Upper lobe of left lung (tissue), 6 donors: ENCODE results near the gene CD58. TPM values are rescaled to one million over a fixed set of nuclear protein-coding genes. Genes with fewer than 3 reads are reported as not detected.

Experiments
- ATAC-seq, 2 donors: fragments of 200-7000 bp; cut with Tn5 transposase; one replicate each; pipeline ENCODE4 v1.9.1; 2022; ENCODE audit warnings: mild to moderate bottlenecking in 2 of 2, moderate library complexity in 2 of 2; ENCODE audit not compliant: low FRiP score in 2 of 2
- DNase-seq, 2 donors: peaks; one replicate each; pipeline ENCODE4 v3.0.0-alpha.2; 2019 to 2020
- H3K27ac ChIP-seq, 4 donors: fragments of 200-600 bp; sonication (generic); one replicate each; pipeline ENCODE4 v1.5.1; 2016 to 2019
- H3K27me3 ChIP-seq, 4 donors: fragments of 200-600 bp; sonication (generic); one replicate each; pipeline ENCODE4 v1.5.1; 2017 to 2019
- H3K36me3 ChIP-seq, 4 donors: fragments of 200-600 bp; sonication (generic); one replicate each; pipeline ENCODE4 v1.5.1; 2016 to 2019
- H3K4me1 ChIP-seq, 4 donors: fragments of 200-600 bp; sonication (generic); one replicate each; pipeline ENCODE4 v1.5.1; 2018 to 2019
- H3K4me3 ChIP-seq, 4 donors: fragments of 200-600 bp; sonication (generic); one replicate each; pipeline ENCODE4 v1.5.1; 2017 to 2019; ENCODE audit warnings: mild to moderate bottlenecking in 2 of 4, moderate library complexity in 1 of 4
- H3K9me3 ChIP-seq, 4 donors: fragments of 200-600 bp; sonication (generic); one replicate each; pipeline ENCODE4 v1.5.1; 2018 to 2019
- CTCF ChIP-seq, 6 experiments: fragments of 450-650 bp in 4 of 6; fragments of 200-600 bp in 2 of 6; sonication (generic) in 2 of 6; IDR thresholded peaks; one replicate each; pipeline ENCODE4 v1.5.1; 2016 to 2019; ENCODE audit warnings: antibody characterized with exemption in 6 of 6
- EP300 ChIP-seq, 4 donors: sonication (generic); formaldehyde crosslinking; IDR thresholded peaks; one replicate each; pipeline ENCODE4 v1.5.1; 2017; ENCODE audit warnings: antibody characterized with exemption in 4 of 4, control low read depth in 2 of 4
- POLR2A ChIP-seq, 4 donors: fragments of 450-650 bp; IDR thresholded peaks; one replicate each; pipeline ENCODE4 v1.5.1; 2016 to 2017; ENCODE audit warnings: antibody characterized with exemption in 4 of 4, mild to moderate bottlenecking in 2 of 4
- POLR2AphosphoS5 ChIP-seq, 2 donors: sonication (generic); formaldehyde crosslinking; IDR thresholded peaks; one replicate each; pipeline ENCODE4 v1.5.1; 2017; ENCODE audit warnings: antibody characterized with exemption in 2 of 2
- whole genome bisulfite sequencing, 2 donors: methylation state at CpG; one replicate each; pipeline ENCODE4 v1.1.5; 2017 to 2018; 5-methylcytosine and 5-hydroxymethylcytosine counted together
- total RNA-seq, 6 donors: library from RNA; depleted of rRNA in 4 of 6; stranded (reverse); fragments of >200 nt in 4 of 6; gene quantifications; one replicate each; pipeline versions ENCODE4 v1.1.0 to v1.2.1, GENCODE V29; 2016 to 2021
- donor health status: DM: no; HTN: no; CAD: no; lungs with moderate emphysema.
- donor health status: DM: no; HTN: yes; CAD: no; lungs with severe emphysema.

CD58 gene
- total RNA-seq, 6 donors from 2014 or later: 17.8 to 52.0 (median 32.4) TPM

GRCh38 chr1:116497656-116498055 lies 73.2 kb downstream of the CD58 start:
- no peaks in the 10 kb centered on the region for H3K27me3 ChIP-seq
- peak overlapping the region; percentile 6 to 75 (median 48) for H3K27ac ChIP-seq
- no peaks in the 10 kb centered on the region for H3K36me3 ChIP-seq
- ATAC-seq: peak in 1 of 2 donors; percentile 56
- H3K4me1 ChIP-seq: peaks cover 19 to 43% (median 32%) of the 10 kb centered on the region in 4 donors
- no peaks in the 10 kb centered on the region for H3K9me3 ChIP-seq
- 71 to 92% methylated on average over 4 of the region's 4 CpGs for WGBS, 2 donors
- no peak for TF ChIP-seq POLR2AphosphoS5 (IDR thresholded peaks at IDR 0.05)
- DNase-seq: peak in 1 of 2 donors; percentile 70
- H3K4me3 ChIP-seq: no peak overlapping the region

- no peak for DNase-seq
- no peak overlapping the region for H3K4me3 ChIP-seq
- WGBS, 2 donors: 65 to 72% methylated on average over 2 of the region's 2 CpGs
Observed at GRCh38 chr1:116496898-116497297, 73.9 kb downstream of the CD58 start.

DNA sequence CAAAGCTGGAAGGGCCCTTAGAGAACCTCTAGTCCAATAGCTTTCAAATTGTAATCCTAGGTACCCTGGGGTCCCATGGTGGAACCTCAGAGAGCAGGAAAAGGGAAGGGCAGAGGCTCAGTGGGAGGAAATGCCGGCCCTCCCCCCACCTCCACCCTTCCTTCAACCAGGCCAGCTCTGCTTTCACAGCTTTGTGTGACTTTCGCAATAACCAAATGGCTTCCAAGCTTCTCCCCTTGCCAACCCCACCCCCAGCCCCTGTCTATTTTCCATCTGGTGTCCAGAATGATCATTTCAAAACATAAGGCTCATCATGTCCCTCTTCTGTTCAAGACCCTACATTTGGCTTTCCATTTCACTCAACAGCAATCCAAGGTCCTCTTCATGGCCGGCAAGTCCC lies 74.4 kb downstream of the CD58 start:
- TF ChIP-seq POLR2AphosphoS5 (IDR thresholded peaks at IDR 0.05) (no peak), CTCF (IDR thresholded peaks at IDR 0.05) (no peak), POLR2A (IDR thresholded peaks at IDR 0.05) (no peak), EP300 (IDR thresholded peaks at IDR 0.05) (no peak)

More at GRCh38 chr1:116496898-116497297, 73.9 kb downstream of the CD58 start:
- Histone ChIP-seq H3K27me3 (no peaks in the 10 kb centered on the region), H3K9me3 (no peaks in the 10 kb centered on the region), H3K4me1 (peaks cover 19 to 43% (median 32%) of the 10 kb centered on the region in 4 donors), H3K27ac (peak overlapping the region; percentile 52 to 75 (median 64)), H3K36me3 (no peaks in the 10 kb centered on the region)
- no peak for ATAC-seq
- TF ChIP-seq POLR2A (IDR thresholded peaks at IDR 0.05) (no peak), EP300 (IDR thresholded peaks at IDR 0.05) (no peak), POLR2AphosphoS5 (IDR thresholded peaks at IDR 0.05) (no peak), CTCF (IDR thresholded peaks at IDR 0.05) (no peak)

GRCh38 chr1:116495535-116495934 lies 75.3 kb downstream of the CD58 start:
- H3K4me1 ChIP-seq: peaks cover 19 to 43% (median 32%) of the 10 kb centered on the region in 4 donors
- no peak for ATAC-seq
- H3K4me3 ChIP-seq: no peak overlapping the region

More for the DNA sequence above, 74.4 kb downstream of the CD58 start:
- ATAC-seq (peak in 1 of 2 donors; percentile 56), DNase-seq (peak in 1 of 2 donors; percentile 55)
- no peaks in the 10 kb centered on the region for H3K36me3 ChIP-seq
- peaks cover 19 to 43% (median 32%) of the 10 kb centered on the region in 4 donors for H3K4me1 ChIP-seq
- no peaks in the 10 kb centered on the region for H3K9me3 ChIP-seq
- H3K27me3 ChIP-seq: no peaks in the 10 kb centered on the region
- no peak overlapping the region for H3K4me3 ChIP-seq
- WGBS, 2 donors: 49 to 58% methylated on average over 3 of the region's 3 CpGs
- peak overlapping the region; percentile 52 to 75 (median 64) for H3K27ac ChIP-seq

GRCh38 chr1:116494745-116495144 lies 76.1 kb downstream of the CD58 start:
- peaks cover 19 to 43% (median 32%) of the 10 kb centered on the region in 4 donors for H3K4me1 ChIP-seq
- DNase-seq: no peak
- peak overlapping the region in 3 of 4 donors; percentile 62 to 75 (median 65) for H3K27ac ChIP-seq
- H3K9me3 ChIP-seq: no peaks in the 10 kb centered on the region
- no peaks in the 10 kb centered on the region for H3K36me3 ChIP-seq
- no peaks in the 10 kb centered on the region for H3K27me3 ChIP-seq
- TF ChIP-seq POLR2A (IDR thresholded peaks at IDR 0.05) (no peak), EP300 (IDR thresholded peaks at IDR 0.05) (no peak), CTCF (IDR thresholded peaks at IDR 0.05) (no peak), POLR2AphosphoS5 (IDR thresholded peaks at IDR 0.05) (no peak)
- H3K4me3 ChIP-seq: no peak overlapping the region
- no peak for ATAC-seq
- WGBS, 2 donors: 68 to 85% methylated on average over 2 of the region's 2 CpGs

More at GRCh38 chr1:116495535-116495934, 75.3 kb downstream of the CD58 start:
- DNase-seq: no peak
- 43% methylated on average over 3 to 4 of the region's 4 CpGs for WGBS, 2 donors
- Histone ChIP-seq H3K36me3 (no peaks in the 10 kb centered on the region), H3K27me3 (no peaks in the 10 kb centered on the region), H3K9me3 (no peaks in the 10 kb centered on the region), H3K27ac (peak overlapping the region; percentile 52 to 75 (median 64))
- TF ChIP-seq POLR2AphosphoS5 (IDR thresholded peaks at IDR 0.05): no peak
- TF ChIP-seq POLR2A (IDR thresholded peaks at IDR 0.05): no peak
- TF ChIP-seq CTCF (IDR thresholded peaks at IDR 0.05): no peak
- TF ChIP-seq EP300 (IDR thresholded peaks at IDR 0.05): no peak
